HEK293 (cell line): Measurements from ENCODE around the gene XPR1.

ENCODE experiments used
- CTCF ChIA-PET: fragments of 350-600 bp; formaldehyde crosslinking; extraction: SDS; loops from one replicate; lab custom pipeline; 2021; ENCODE audit warnings: antibody characterized with exemption; lab: Yijun Ruan, JAX
- POLR2A ChIA-PET: fragments of 300-600 bp; formaldehyde crosslinking; extraction: SDS; loops from one replicate; lab custom pipeline; 2020; ENCODE audit warnings: antibody characterized with exemption, inconsistent platforms; lab: Yijun Ruan, JAX
- H3K27ac ChIP-seq: fragments of 200-500 bp; sonication (Bioruptor generic); 2 replicates; pipeline ENCODE4 v1.5.1; 2014; ENCODE audit warnings: low read depth, low read length, control low read depth, inconsistent platforms; ENCODE audit errors: extremely low read depth
- H3K36me3 ChIP-seq, 2 experiments: fragments of 200-500 bp in 1 of 2; sonication (Bioruptor generic) in 1 of 2; 1 replicate in 1 of 2; 2 replicates in 1 of 2; pipeline ENCODE4 v1.5.1; 2014 to 2017; ENCODE audit warnings: inconsistent platforms in 2 of 2, low read length in 2 of 2; ENCODE audit not compliant: control insufficient read depth in 2 of 2, insufficient read depth in 1 of 2
- H3K4me1 ChIP-seq: fragments of 200-500 bp; sonication (Bioruptor generic); 2 replicates; pipeline ENCODE4 v1.5.1; 2014; ENCODE audit warnings: mild to moderate bottlenecking, low read length, inconsistent platforms; ENCODE audit not compliant: control insufficient read depth, insufficient read depth
- H3K4me3 ChIP-seq: 2 replicates; pipeline ENCODE4 v1.5.1; 2011; ENCODE audit warnings: low read depth, mild to moderate bottlenecking, control low read depth, low read length, moderate library complexity
- H3K9me3 ChIP-seq: fragments of 200-500 bp; sonication (Bioruptor generic); 2 replicates; pipeline ENCODE4 v1.5.1; 2014; ENCODE audit warnings: low read depth, low read length, inconsistent platforms; ENCODE audit not compliant: control insufficient read depth, insufficient read depth
- KLF10 ChIP-seq: fragments of 450-650 bp; IDR thresholded peaks from 2 replicates; pipeline ENCODE4 v1.5.1; 2018; ENCODE audit warnings: missing biosample characterization, mild to moderate bottlenecking, missing genetic modification characterization
- PRDM4 ChIP-seq: fragments of 450-650 bp; formaldehyde crosslinking; IDR thresholded peaks from 2 replicates; pipeline ENCODE4 v1.5.1; 2017; ENCODE audit warnings: missing biosample characterization, missing genetic modification characterization
- SCRT2 ChIP-seq: fragments of 450-650 bp; formaldehyde crosslinking; IDR thresholded peaks from 2 replicates; pipeline ENCODE4 v1.5.1; 2016; ENCODE audit warnings: missing biosample characterization, missing genetic modification characterization
- SP7 ChIP-seq: fragments of 450-650 bp; formaldehyde crosslinking; IDR thresholded peaks from 2 replicates; pipeline ENCODE4 v1.5.1; 2016; ENCODE audit warnings: missing biosample characterization, missing genetic modification characterization
- ZIC2 ChIP-seq: fragments of 450-650 bp; formaldehyde crosslinking; IDR thresholded peaks from 2 replicates; pipeline ENCODE4 v1.5.1; 2016; ENCODE audit warnings: missing biosample characterization, missing genetic modification characterization
- ZNF114 ChIP-seq: fragments of 450-650 bp; formaldehyde crosslinking; IDR thresholded peaks from 2 replicates; pipeline ENCODE4 v1.5.0; 2017; ENCODE audit warnings: missing biosample characterization, missing genetic modification characterization
- ZNF121 ChIP-seq: fragments of 450-650 bp; formaldehyde crosslinking; IDR thresholded peaks from 2 replicates; pipeline ENCODE4 v1.5.1; 2016; ENCODE audit warnings: missing biosample characterization, missing genetic modification characterization
- ZNF132 ChIP-seq: fragments of 450-650 bp; formaldehyde crosslinking; IDR thresholded peaks from 2 replicates; pipeline ENCODE4 v1.5.1; 2017; ENCODE audit warnings: missing biosample characterization, missing genetic modification characterization, borderline replicate concordance
- ZNF266 ChIP-seq: fragments of 450-650 bp; formaldehyde crosslinking; IDR thresholded peaks from 2 replicates; pipeline ENCODE4 v1.5.1; 2016; ENCODE audit warnings: missing biosample characterization, missing genetic modification characterization, low read depth
- ZNF529 ChIP-seq: fragments of 450-650 bp; formaldehyde crosslinking; IDR thresholded peaks from 2 replicates; pipeline ENCODE4 v1.5.1; 2017; ENCODE audit warnings: missing genetic modification characterization, missing biosample characterization; ENCODE audit not compliant: insufficient replicate concordance
- ZNF677 ChIP-seq: fragments of 450-650 bp; IDR thresholded peaks from 2 replicates; pipeline ENCODE4 v1.5.0; 2018; ENCODE audit warnings: missing biosample characterization, mild to moderate bottlenecking, missing genetic modification characterization, moderate library complexity
- ZSCAN23 ChIP-seq: fragments of 450-650 bp; formaldehyde crosslinking; IDR thresholded peaks from 2 replicates; pipeline ENCODE4 v1.5.1; 2016; ENCODE audit warnings: missing biosample characterization, missing genetic modification characterization
- ZXDB ChIP-seq: fragments of 450-650 bp; formaldehyde crosslinking; IDR thresholded peaks from 2 replicates; pipeline ENCODE4 v1.5.1; 2016; ENCODE audit warnings: missing biosample characterization, missing genetic modification characterization
- TF ChIP-seq, protein P1 (sequence below): fragments of 450-650 bp; formaldehyde crosslinking; IDR thresholded peaks from 2 replicates; pipeline ENCODE4 v1.5.1; 2016; ENCODE audit warnings: missing biosample characterization, missing genetic modification characterization
- TF ChIP-seq, protein P2 (sequence below): fragments of 450-650 bp; formaldehyde crosslinking; IDR thresholded peaks from 2 replicates; pipeline ENCODE4 v1.5.1; 2016; ENCODE audit warnings: missing biosample characterization, missing genetic modification characterization

XPR1 gene

DNA sequence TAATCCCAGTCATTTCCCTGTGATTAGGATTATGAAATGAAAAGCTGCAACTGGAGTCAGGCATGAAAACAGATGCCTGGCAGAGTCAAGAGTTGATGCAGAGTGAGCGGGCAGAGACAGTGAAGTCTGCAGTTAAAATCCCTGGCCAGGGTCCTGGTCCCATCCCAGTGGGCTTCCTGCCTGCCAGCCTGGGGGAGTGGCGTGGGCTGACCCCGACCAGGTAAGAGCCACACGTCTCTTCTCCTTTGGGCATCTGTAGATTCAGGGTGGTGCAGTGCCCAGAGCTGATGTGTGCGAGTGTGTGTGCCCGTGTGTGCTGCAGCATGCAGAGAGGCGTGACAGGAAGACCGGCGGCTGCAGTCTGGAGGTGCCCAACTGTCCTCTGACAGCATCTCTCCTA, 274.7 kb downstream of the XPR1 start:
- Histone ChIP-seq H3K36me3 (no peaks in the 10 kb centered on the region), H3K4me1 (no peaks in the 10 kb centered on the region), H3K9me3 (no peaks in the 10 kb centered on the region), H3K4me3 (no peak overlapping the region), H3K27ac (no peak overlapping the region)
- CTCF ChIA-PET: no interaction called here
- no peak for TF ChIP-seq ZNF266 (tag by site-specific recombination)
- no peak for TF ChIP-seq ZNF529 (tag by site-specific recombination)
- TF ChIP-seq SCRT2 (tag by site-specific recombination): no peak
- TF ChIP-seq ZNF132 (tag by site-specific recombination): no peak
- TF ChIP-seq, protein P1, sequence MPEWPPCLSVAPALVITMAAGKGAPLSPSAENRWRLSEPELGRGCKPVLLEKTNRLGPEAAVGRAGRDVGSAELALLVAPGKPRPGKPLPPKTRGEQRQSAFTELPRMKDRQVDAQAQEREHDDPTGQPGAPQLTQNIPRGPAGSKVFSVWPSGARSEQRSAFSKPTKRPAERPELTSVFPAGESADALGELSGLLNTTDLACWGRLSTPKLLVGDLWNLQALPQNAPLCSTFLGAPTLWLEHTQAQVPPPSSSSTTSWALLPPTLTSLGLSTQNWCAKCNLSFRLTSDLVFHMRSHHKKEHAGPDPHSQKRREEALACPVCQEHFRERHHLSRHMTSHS (tag by site-specific recombination): no peak
- no peak for TF ChIP-seq ZSCAN23 (tag by site-specific recombination)
- TF ChIP-seq PRDM4 (tag by site-specific recombination): no peak
- no peak for TF ChIP-seq KLF10
- POLR2A ChIA-PET: no interaction called here

GRCh38 chr1:180907313-180908055, 275.7 kb downstream of the XPR1 start:
- TF ChIP-seq ZIC2 (tag by site-specific recombination) (no peak), ZNF121 (no peak), ZNF114 (tag by site-specific recombination) (no peak), SP7 (no peak), ZXDB (no peak)
- TF ChIP-seq, protein P2, sequence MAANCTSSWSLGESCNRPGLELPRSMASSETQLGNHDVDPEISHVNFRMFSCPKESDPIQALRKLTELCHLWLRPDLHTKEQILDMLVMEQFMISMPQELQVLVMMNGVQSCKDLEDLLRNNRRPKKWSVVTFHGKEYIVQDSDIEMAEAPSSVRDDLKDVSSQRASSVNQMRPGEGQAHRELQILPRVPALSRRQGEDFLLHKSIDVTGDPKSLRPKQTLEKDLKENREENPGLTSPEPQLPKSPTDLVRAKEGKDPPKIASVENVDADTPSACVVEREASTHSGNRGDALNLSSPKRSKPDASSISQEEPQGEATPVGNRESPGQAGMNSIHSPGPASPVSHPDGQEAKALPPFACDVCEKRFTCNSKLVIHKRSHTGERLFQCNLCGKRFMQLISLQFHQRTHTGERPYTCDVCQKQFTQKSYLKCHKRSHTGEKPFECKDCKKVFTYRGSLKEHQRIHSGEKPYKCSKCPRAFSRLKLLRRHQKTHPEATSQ (tag by site-specific recombination): no peak
- ChIA-PET CTCF (interaction anchor here (0.6 kb wide), 1 partner anchor 516 kb away, joined by 3 read pairs; no protein-coding TSS in a partner anchor), POLR2A (no interaction called here)
- H3K36me3 ChIP-seq: no peaks in the 10 kb centered on the region
- no peaks in the 10 kb centered on the region for H3K9me3 ChIP-seq
- H3K4me1 ChIP-seq: no peaks in the 10 kb centered on the region
- no peak overlapping the region for H3K27ac ChIP-seq
- H3K4me3 ChIP-seq: no peak overlapping the region

DNA sequence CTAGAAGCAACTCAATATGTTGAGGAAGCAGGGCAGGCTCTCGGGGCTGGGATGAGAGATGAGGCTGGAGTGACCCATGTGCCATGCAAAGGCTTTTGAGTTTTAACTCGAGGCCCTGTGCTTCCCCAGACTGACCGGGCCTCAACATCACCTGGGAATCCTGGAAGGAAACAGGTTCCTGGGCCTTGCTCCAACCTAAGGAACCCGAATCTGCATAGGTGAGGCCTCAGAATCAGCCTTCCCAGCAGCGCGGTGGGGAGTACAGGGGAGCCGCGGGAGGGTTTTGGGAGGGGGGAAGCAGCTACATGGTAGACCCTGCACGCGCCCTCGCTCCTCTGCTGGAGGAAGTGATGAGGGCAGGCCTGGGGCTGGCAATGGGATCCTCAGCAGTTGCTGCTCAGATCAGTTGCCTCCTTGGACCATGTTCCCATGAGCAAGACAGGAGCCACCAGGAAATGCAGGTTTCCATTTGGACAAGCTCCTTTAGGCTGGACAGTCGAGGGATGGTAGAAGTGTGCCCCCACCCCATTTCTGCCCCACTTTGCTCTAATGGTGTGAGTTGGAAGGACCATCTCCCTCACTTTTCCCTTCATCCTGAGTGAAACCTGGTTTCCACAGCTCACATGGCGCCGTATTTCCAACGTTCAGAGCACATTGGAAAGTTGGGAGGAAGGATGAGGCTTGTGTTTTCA, 276.4 kb downstream of the XPR1 start:
- H3K36me3 ChIP-seq: no peaks in the 10 kb centered on the region
- no peaks in the 10 kb centered on the region for H3K9me3 ChIP-seq
- POLR2A ChIA-PET: no interaction called here
- no peak overlapping the region for H3K4me3 ChIP-seq
- TF ChIP-seq ZNF677 (tag by site-specific recombination): no peak
- TF ChIP-seq, all 188 proteins: peak for 0
- H3K4me1 ChIP-seq: no peaks in the 10 kb centered on the region
- no peak overlapping the region for H3K27ac ChIP-seq
- CTCF ChIA-PET: interaction anchor here (0.5 kb wide), 1 partner anchor 68 kb away, joined by 3 read pairs; no protein-coding TSS in a partner anchor
